NCI-H187 (cell line): ENCODE measurements around the gene LEFTY2.
"Not testable (repeated sequence)": the region's sequence is repeated elsewhere in the genome, so short reads cannot be mapped to it uniquely, and the experiment has no call there.

Source experiments
- DNase-seq, 2 experiments: peaks; one replicate each; lab custom pipeline; 2025; lab: John Stamatoyannopoulos, UW

LEFTY2 gene

DNA sequence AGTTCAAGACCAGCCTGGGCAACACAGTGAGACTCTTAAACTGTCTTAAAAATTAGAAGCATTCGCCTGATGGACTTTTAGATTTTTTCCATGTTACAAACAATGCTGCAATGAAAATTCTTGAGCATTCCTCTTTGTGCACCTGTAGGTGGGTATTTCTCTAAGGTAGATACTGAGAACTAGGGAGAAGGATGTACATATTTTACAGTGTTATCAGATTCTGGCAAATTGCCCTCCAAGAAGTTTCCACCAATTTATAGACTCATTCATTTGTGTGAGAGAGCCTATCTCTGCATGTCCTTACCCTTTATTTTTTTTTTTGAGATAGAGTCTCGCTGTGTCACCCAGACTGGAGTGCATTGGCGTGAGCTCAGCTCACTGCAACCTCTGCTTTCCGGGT, 12.3 kb upstream of the LEFTY2 start:
- no peak for DNase-seq

DNA sequence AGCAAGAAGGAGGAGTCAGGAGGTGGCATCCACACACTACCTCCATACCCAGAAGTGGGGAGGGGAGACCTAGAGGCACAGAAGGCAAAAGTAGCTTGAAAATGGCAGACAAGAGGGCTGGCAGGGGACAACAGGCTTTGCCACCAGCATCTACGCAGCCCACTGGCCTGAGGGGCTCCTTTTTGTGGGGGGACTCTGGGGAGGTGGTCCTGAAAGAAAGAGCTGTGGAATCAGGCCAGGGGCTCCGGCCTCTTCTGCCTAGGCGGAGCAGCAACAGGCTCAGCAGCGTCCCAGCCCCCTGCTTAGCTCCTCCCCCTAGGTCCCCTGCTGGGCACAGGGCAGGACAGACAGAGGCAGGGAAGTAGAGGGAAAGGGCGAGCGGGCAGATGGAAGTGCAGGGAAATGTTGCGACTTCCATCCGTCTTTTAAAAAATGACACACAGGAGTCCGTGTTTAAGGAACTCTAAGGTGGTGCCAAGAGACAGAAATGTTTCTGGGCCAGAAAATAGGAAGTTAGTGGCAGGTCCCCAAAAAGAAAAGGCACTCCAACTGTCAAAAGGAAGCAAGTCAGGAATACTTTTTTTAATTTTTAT, 10.0 kb upstream of the LEFTY2 start:
- no peak for DNase-seq

DNA sequence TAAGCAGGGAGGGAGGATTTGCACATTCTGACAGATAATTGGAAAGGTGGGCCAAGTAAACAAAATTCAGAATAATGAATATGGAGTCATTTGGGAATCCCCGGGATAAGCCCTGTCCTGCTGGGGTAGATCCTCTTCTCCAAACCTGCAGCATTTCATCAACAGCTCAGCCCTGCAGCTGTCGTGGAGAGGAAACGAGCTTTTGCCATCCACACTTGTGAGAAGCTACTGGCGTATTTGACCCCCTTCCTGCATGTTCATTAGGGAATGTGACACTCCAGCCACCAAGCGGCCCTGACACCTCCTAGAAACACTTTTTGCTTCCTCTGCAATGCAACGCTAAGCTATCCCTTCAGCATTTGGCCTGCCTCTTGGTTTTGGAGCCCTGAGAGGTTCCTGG, 8.0 kb upstream of the LEFTY2 start:
- no peak for DNase-seq

GRCh38 chr1:225946803-225947202, 5.8 kb upstream of the LEFTY2 start:
- no peak for DNase-seq

- no peak for DNase-seq
These were observed 5.1 kb upstream of the LEFTY2 start for GRCh38 chr1:225946082-225946620.

- no peak for DNase-seq
These were observed 4.5 kb upstream of the LEFTY2 start for GRCh38 chr1:225945564-225945963.

DNA sequence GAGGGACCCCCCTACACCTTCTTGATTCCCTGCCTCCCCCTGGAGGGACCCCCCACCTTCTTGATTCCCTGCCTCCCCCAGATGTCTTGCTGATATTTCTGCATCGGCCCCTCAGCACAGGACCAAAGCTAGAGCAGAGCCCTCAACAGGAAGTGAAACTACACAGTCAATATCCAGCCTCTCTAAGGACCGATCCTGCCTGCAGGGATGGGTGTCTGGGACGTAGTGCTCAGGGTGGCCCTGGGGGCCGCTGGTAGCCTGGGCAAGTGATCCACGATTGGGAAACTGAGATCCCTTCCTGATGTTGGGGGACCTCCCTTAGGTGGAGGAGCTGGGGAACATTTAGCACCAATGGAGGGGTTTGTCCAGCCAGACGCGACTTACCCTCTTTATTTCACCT, 3.9 kb upstream of the LEFTY2 start:
- no peak for DNase-seq

DNA sequence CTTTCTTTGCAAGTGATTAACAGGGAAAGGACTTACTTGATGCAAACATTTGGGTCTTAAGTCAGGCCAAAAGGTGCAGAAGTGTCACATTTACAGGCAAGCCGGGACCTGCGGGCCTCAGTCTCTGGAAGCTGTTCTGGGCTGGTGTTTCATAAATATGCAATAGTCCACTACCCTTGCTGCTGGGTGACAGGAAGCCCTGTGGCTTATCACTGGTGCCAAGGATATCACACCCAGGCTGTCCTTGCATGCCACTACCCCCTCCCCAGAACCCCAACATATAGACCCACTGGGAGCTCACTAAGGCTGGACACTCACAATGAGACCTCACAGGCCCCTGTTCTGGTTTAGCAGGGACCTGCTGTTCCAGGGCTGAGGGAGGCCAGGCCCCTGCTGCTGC, 3.4 kb upstream of the LEFTY2 start:
- no peak for DNase-seq

- DNase-seq = no peak
These were observed 2.6 kb upstream of the LEFTY2 start for GRCh38 chr1:225943582-225943981.

DNA sequence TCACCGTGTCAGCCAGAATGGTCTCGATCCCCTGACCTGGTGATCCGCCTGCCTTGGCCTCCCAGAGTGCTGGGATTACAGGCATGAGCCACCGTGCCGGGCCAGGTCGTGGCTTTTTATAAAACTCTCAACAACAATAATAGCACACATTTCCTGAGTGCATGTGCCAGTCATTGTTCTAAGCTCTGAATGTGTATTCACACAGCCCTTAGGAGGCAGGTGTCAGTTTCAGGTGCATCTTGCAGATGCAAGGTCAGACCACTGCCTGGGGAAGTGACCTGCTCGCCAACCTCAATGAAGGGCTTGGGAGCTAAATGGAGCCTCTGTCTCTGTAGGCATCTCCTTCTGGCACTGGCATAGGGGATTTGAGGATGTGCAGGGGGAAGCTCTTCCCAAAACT, 1.6 kb upstream of the LEFTY2 start:
- DNase-seq = no peak

GRCh38 chr1:225941942-225942222, 862 bp upstream of the LEFTY2 start:
- no peak for DNase-seq

GRCh38 chr1:225940385-225941151, 452 bp downstream of the LEFTY2 start:
- DNase-seq = no peak

DNA sequence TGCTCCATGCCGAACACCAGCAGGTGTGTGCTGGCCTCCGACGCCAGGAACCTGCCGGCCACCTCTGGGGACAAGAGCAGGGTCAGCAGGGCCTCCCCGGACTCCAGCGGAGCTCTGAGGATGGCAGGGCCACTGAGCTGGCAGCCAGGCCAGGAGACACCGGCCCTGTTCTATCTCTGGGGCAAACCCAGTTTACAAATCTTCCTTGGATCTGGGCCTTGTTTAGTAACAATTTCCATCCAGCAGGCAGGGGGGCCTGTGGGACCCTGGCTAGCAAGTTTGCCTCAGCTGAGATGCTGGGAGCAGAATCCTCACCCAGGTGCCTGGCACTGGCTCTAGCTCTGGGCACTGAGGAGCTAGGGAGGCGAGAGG, 1.1 kb downstream of the LEFTY2 start:
- not testable (repeated sequence) for DNase-seq

GRCh38 chr1:225939097-225939938, 1.7 kb downstream of the LEFTY2 start:
- not testable (repeated sequence) for DNase-seq

DNA sequence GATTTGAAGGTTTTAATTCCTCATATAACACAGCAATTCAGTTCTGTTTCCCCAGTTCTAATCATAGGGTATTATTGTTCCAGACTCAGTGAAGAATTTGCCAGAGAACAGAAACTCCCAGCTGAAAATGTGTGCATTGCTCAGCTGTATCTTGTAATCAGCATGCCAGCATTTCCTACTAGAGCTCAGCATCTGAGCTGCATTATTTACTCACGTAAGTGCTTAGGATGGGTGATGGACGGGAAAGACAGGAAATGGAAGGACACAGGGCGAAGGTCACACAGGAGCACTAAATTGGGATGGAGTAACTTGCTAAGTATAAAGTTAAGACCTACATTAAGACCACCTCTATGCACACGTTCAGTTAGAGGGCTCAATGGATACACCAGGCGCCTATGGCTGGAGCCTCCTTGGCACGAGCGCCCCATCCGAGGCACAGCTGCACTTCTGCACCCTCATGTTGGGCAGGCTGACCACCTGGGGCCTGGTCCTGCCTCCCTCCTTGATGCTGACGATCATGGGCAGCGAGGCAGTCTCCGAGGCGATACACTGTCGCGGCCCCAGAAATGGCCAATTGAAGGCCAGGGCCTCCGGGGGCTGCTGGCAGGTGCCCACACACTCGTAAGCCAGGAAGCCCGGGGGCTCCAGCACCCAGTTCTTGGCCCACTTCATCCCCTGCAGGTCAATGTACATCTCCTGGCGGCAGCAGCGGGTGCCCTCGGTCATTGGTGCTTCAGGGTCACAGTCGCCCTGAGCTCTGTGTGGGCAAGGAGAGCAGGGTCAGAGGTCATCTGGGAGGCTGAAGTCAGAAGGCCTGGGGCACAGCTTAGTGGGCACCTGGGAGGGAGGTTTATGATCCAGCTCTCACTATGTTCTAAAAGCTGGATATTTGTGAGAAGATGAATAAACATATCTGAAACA, 3.7 kb downstream of the LEFTY2 start:
- DNase-seq = no peak

DNA sequence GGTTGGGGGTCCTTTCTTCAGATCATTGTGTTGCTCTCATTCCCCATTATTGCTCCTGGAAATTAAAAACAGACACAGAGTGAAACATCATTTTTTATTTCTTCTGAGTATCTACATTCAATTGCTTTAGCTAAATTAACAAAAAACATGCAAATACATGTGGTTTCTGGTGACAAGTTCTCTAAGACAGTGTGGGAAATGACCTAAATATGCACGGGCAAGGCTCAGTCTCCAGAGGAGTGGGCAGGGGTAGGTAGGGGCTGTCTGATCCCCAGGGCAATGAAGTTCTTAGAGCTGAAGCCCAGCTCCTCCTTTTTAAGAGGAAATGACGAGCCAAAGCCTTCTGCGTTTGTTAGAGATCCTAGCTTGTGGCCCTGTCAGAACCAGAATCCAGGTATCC, 4.5 kb downstream of the LEFTY2 start:
- no peak for DNase-seq

GRCh38 chr1:225936086-225936485, 4.9 kb downstream of the LEFTY2 start:
- DNase-seq = not testable (repeated sequence)

- no peak for DNase-seq
These were observed 6.3 kb downstream of the LEFTY2 start for GRCh38 chr1:225934711-225935110.

DNA sequence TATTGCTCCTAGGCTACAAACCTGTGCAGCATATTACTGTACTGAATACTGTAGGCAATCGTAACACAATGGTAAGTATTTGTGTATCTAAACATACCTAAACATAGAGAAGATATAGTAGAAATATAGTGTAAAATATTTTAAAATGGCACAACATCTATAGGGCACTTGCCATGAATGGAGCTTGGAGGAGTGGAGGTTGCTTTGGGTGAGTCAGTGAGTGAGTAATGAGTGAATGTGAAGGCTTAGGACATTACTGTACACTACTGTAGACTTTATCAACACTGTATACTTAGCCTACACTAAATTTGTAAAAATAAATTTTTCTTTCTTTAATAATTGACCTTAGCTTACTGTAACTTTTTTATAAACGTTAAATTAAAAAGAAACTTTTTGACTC, 7.9 kb downstream of the LEFTY2 start:
- no peak for DNase-seq

- DNase-seq = no peak
These were observed 9.5 kb downstream of the LEFTY2 start for GRCh38 chr1:225931270-225932136.

DNA sequence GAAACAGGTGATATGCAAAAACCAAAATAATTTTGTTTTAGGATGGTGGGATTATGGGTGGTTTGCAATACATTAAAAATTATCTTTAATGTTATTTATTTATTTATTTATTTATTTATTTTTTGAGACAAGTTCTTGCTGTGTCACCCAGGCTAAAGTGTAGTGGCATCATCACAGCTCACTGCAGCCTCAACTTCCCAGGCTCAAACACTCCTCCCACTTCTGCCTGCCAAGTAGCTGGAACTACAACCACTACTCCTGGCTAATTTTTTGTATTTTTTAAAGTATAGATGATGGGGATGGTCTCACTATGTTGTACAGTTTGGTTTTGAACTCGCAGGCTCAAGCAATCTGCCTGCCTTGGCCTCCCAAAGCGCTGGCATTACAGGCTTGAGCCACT, 10.5 kb downstream of the LEFTY2 start:
- DNase-seq = no peak
